GM18499 (cell line): ENCODE results near the gene PPP2R3B.

Experiments
- ATAC-seq: cut with Tn5 transposase; IDR thresholded peaks from one replicate; pipeline ENCODE4 v1.9.1; 2021; ENCODE audit warnings: moderate number of reproducible peaks; ENCODE audit not compliant: insufficient read depth, unreplicated experiment

Gene PPP2R3B

GRCh38 chrX:371907-372306 lies 14.8 kb downstream of the PPP2R3B start:
- ATAC-seq: no peak

GRCh38 chrX:370963-371745 lies 15.6 kb downstream of the PPP2R3B start:
- no peak for ATAC-seq

DNA sequence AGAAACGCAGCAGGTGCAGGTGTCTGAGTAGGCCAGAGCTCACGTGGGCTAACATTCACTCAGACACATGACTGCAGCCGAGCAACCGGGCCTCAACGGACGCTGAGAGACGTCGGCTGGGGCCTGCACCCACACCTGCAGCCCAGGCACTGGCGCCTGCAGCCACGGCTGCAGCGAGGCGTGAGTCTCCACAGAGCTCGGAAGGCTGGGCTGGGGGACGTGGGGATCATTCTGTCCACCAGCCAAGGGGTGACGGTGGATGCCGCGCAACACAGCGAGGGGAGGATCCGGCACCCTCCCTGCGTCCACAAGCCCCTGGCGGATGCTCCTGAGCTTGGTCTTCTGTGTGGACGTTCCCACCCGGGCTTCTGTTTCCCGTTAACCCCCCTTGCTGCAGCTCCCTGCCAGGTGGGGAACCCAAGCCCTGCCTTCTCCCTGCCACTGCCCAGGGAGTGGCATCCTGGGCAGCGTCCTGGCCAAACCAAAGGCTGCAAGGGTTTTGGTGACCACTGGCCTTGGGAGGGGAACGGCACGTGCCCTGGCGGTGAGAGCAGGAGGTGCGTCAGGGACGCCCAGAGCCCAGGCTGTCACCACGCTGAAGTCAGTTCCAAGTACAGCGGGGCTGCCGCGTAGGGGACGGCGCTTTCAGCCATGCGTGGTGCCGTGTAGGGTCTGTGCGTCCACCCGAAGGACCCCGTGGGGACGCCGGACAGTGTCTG lies 16.3 kb downstream of the PPP2R3B start:
- no peak for ATAC-seq

GRCh38 chrX:369563-370101 lies 17.1 kb downstream of the PPP2R3B start:
- ATAC-seq: no peak

- no peak for ATAC-seq
These were observed 17.7 kb downstream of the PPP2R3B start for GRCh38 chrX:368811-369562.

DNA sequence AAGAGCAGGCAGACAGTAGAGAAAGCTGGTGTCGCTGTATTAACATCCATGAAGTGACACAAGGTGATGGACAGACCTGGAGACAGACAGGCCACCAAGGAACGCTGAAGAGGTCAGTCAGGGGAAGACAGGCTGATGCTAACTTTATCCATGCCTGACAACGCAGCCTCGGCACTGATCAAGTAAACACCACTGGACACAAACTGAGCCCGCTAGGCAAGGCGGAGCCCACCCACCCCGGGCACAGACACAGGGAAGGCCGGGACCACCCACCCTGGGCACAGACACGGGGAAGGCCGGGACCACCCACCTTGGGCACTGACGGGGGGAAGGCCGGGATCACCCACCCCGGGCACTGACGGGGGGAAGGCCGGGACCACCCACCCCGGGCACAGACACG lies 18.8 kb downstream of the PPP2R3B start:
- ATAC-seq: no peak

- ATAC-seq: no peak
These were observed 19.4 kb downstream of the PPP2R3B start for GRCh38 chrX:367349-367748.

GRCh38 chrX:363621-364375 lies 22.9 kb downstream of the PPP2R3B start:
- no peak for ATAC-seq

DNA sequence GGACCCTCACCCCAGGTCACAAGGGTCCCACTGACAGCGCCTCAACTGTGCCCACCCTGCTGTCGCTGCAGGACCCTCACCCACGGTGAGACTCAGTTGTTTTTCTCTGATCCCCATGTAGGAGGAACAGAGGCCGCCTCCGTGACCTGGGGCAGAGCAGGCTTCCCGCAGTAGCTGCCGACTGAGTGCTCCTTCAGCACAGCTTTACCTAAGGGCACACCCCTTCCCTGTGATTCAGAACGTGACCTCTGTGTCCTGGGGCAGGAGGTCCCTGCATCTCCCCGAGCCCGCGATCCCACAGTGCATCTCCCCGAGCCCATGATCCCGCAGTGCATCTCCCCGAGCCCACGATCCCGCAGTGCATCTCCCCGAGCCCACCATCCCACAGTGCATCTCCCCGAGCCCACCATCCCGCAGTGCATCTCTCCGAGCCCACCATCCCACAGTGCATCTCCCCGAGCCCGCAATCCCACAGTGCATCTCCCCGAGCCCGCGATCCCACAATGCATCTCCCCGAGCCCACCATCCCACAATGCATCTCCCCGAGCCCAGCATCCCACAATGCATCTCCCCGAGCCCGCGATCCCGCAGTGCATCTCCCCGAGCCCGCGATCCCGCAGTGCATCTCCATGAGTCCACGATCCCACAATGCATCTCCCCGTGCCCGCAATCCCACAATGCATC lies 23.6 kb downstream of the PPP2R3B start:
- ATAC-seq: no peak

DNA sequence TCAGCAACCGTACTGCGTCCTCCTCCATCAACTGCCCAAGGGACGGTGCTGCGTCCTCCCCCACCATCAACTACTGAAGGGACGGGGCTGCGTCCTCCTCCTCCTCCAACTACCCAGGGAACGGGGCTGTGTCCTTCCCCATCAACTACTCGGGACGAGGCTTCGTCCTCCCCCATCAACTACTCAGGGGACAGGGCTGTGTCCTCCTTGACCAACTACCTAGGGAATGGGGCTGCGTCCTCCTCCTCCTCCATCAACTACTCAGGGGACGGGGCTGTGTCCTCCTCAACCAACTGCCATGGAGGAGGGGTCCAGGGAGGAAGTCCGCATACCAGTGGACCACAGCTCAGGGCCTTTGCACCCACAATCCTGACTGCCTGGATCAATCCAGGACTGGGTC lies 24.4 kb downstream of the PPP2R3B start:
- no peak for ATAC-seq

GRCh38 chrX:361231-362145 lies 25.2 kb downstream of the PPP2R3B start:
- no peak for ATAC-seq

- ATAC-seq: no peak
These were observed 26.1 kb downstream of the PPP2R3B start for GRCh38 chrX:360496-361150.

DNA sequence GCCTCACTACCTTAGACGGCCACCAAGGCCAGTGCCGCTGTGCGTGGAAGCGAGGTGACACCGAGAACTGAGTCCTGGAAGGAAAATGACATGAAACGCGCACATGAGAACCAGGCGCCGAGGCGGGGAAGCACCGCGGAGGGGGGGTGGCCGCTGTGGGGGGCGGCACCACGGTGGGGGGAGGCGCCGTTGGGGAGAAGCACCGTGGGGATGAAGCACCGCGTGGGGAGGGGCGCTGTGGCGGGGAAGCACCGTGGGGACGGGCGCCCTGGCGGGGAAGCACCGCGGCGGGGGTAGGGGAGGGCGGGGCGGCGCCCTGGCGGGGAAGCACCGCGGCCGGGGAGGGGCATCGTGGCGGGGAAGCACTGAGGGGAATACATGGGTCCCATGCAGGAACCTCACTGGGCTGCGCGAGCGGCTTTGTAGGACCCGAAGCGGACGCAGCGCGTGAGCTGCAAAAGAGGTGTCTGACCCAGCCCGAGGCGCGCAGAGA lies 28.0 kb downstream of the PPP2R3B start:
- ATAC-seq: no peak

DNA sequence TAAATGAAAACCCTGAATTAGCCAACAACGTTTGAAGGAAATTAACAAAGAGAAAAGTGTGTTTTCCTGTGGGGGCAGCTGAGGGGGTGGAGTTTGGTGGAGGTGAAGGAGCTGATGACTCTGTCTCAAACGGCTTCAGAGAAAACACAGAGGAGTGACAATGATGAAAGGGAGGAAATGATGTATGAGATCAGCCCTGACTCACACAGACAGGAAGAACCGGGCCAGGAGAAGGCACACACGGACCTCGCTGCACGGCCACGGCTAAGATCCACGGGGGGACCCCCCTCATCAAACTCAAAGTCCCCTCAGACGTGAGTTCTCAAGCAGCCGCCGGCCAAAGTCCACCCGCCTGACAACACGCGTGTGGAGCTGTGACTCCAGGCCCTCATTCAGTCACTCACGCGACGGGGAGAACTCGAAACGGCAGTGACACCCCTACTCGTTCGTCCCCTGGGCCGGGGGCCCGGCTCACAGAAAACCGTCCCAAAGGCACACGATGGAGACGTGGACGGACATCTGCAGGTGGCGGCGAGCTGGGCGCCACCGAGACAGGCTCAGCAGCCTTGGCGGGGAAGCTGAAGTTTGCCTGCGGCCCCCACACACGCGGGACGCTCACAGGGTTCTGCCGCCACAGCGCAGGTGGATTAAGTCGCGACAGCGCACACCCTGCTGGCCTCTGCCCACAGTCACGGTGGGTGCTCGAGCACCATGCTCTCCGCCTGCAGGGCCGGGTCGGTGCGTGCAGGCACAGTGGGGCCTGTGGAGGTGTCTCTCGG lies 28.8 kb downstream of the PPP2R3B start:
- ATAC-seq: no peak

- no peak for ATAC-seq
These were observed 29.5 kb downstream of the PPP2R3B start for GRCh38 chrX:357035-357692.

DNA sequence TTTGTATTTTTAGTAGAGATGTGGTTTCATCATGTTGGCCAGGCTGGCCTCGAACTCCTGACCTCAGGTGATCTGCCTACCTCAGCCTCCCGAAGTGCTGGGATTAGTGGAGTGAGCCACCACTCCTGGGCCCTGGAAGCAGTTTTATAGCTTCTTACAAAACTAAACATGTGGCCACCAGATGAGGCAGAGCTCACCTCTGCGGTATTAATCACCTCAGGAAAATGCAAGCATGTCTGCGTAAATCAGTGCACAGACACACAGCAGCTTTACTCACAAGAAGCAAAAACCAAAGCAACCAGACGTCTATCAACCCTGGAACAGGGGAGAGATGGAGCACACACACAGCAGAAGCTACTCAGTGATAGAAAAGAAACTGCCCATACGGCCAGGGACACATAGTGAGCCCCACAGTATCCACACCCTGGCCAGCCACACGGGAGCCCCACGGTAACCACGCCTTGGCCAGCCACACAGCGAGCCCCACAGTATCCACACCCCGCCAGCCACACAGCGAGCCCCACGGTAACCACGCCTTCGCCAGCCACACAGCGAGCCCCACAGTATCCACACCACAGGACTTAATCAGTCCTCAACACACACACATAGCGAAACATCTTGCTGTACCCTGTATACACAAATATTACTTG lies 30.2 kb downstream of the PPP2R3B start:
- no peak for ATAC-seq
